Prostate gland (tissue), 2 donors: ENCODE measurements around the gene KDM6A.

ENCODE experiments used
- CTCF ChIP-seq, 4 experiments: fragments of 200-600 bp in 2 of 4; fragments of 450-650 bp in 2 of 4; sonication (generic) in 2 of 4; IDR thresholded peaks; 1 replicate in 3 of 4; 2 replicates in 1 of 4; pipeline ENCODE4 v1.5.1; 2016 to 2019; ENCODE audit warnings: antibody characterized with exemption in 4 of 4, mild to moderate bottlenecking in 2 of 4, moderate library complexity in 2 of 4
- POLR2A ChIP-seq: fragments of 450-650 bp; IDR thresholded peaks from one replicate; pipeline ENCODE4 v1.6.1; 2016; ENCODE audit warnings: antibody characterized with exemption, mild to moderate bottlenecking

- TF ChIP-seq CTCF (IDR thresholded peaks at IDR 0.05), result no peak
- no peak for TF ChIP-seq POLR2A
These were observed 35.2 kb downstream of the KDM6A start for GRCh38 chrX:44908153-44908552.
